ENCODE data around the gene SV2B.

The SV2B gene

DNA sequence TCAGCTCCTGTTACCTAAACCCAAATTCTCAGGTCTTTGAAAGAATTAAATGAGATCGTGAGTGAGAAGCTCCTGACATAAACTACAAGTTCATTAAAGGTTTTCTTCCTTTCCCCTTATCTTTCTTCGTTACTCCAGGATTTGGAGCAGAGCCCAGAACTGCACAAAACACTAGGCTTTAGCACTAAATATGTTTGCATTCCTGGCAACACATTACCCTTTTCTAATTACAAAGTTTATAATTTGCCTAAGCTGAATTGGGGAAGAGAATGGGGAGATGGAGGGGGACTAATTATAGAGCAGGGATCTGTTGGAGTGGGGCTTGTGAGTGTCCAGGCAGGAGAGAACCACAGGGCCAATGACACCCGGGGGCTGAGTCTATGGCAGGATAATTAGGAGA, 109.7 kb downstream of the SV2B start:
- Histone ChIP-seq H4K20me1 (ENCODE audit: low read depth, low read length) (no peaks in the 10 kb centered on the region), H2AFZ (ENCODE audit: low read depth, low read length, severe bottlenecking) (no peak overlapping the region), H3K9me2 (replicated peaks; ENCODE audit: insufficient read depth, low read length) (no peaks in the 10 kb centered on the region), H3K4me2 (ENCODE audit: low read depth, low read length, poor library complexity, severe bottlenecking) (no peak overlapping the region), H3F3A (ENCODE audit: insufficient read depth) (no peaks in the 10 kb centered on the region), H3K79me2 (ENCODE audit: insufficient read depth, low read length) (no peaks in the 10 kb centered on the region), H3K36me3 (ENCODE audit: low read length) (no peaks in the 10 kb centered on the region), H3K27me3 (ENCODE audit: low read length) (no peaks in the 10 kb centered on the region), H3K9me3 (ENCODE audit: insufficient read depth, low read length) (no peaks in the 10 kb centered on the region), H3K9ac (ENCODE audit: low read length) (no peak overlapping the region), H3K4me3 (ENCODE audit: insufficient read depth, low read length, poor library complexity, severe bottlenecking) (no peak overlapping the region), H3K27ac (ENCODE audit: low read depth, low read length) (no peak overlapping the region)
- TF ChIP-seq, protein P1, sequence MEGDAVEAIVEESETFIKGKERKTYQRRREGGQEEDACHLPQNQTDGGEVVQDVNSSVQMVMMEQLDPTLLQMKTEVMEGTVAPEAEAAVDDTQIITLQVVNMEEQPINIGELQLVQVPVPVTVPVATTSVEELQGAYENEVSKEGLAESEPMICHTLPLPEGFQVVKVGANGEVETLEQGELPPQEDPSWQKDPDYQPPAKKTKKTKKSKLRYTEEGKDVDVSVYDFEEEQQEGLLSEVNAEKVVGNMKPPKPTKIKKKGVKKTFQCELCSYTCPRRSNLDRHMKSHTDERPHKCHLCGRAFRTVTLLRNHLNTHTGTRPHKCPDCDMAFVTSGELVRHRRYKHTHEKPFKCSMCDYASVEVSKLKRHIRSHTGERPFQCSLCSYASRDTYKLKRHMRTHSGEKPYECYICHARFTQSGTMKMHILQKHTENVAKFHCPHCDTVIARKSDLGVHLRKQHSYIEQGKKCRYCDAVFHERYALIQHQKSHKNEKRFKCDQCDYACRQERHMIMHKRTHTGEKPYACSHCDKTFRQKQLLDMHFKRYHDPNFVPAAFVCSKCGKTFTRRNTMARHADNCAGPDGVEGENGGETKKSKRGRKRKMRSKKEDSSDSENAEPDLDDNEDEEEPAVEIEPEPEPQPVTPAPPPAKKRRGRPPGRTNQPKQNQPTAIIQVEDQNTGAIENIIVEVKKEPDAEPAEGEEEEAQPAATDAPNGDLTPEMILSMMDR (IDR thresholded peaks at IDR 0.05; ENCODE audit: insufficient read depth, low read length, poor library complexity, severe bottlenecking): no peak
- no peak for TF ChIP-seq EZH2phosphoT487 (conservative IDR thresholded peaks at IDR 0.05; ENCODE audit: low read length)

GRCh38 chr15:91214675-91215590, 114.9 kb downstream of the SV2B start:
- H3F3A ChIP-seq (ENCODE audit: insufficient read depth): no peaks in the 10 kb centered on the region
- H3K4me3 ChIP-seq (ENCODE audit: insufficient read depth, low read length, poor library complexity, severe bottlenecking): no peak overlapping the region
- H3K79me2 ChIP-seq (ENCODE audit: insufficient read depth, low read length): no peaks in the 10 kb centered on the region
- H4K20me1 ChIP-seq (ENCODE audit: low read depth, low read length): no peaks in the 10 kb centered on the region
- H3K36me3 ChIP-seq (ENCODE audit: low read length): no peaks in the 10 kb centered on the region
- no peak overlapping the region for H2AFZ ChIP-seq (ENCODE audit: low read depth, low read length, severe bottlenecking)
- H3K4me2 ChIP-seq (ENCODE audit: low read depth, low read length, poor library complexity, severe bottlenecking): no peak overlapping the region
- no peaks in the 10 kb centered on the region for H3K27me3 ChIP-seq (ENCODE audit: low read length)
- no peaks in the 10 kb centered on the region for H3K9me3 ChIP-seq (ENCODE audit: insufficient read depth, low read length)
- TF ChIP-seq, protein P1 (IDR thresholded peaks at IDR 0.05; ENCODE audit: insufficient read depth, low read length, poor library complexity, severe bottlenecking): no peak
- TF ChIP-seq EZH2phosphoT487 (conservative IDR thresholded peaks at IDR 0.05; ENCODE audit: low read length): no peak
- no peaks in the 10 kb centered on the region for H3K9me2 ChIP-seq (replicated peaks; ENCODE audit: insufficient read depth, low read length)
- H3K27ac ChIP-seq (ENCODE audit: low read depth, low read length): no peak overlapping the region
- no peak overlapping the region for H3K9ac ChIP-seq (ENCODE audit: low read length)

DNA sequence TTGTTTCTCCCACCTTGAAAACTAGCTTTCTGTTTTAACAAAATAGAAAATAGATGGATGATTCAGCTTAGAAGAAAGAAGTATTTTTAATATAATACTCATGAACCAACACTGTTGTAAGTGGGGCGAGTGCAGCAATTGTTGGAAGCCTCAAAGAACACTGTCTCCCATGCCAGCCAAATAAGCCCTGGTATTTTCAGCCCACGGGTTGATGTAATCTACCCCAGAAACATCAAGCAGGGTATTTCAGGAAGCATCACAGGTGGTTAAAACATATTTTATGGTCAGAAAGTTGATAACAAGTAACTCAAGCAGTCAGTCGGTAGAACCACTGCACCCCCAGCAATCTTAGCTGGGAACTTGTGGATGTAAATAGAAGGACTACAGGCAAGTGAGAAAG, 115.9 kb downstream of the SV2B start:
- H4K20me1 ChIP-seq (ENCODE audit: low read depth, low read length): no peaks in the 10 kb centered on the region
- TF ChIP-seq EZH2phosphoT487 (conservative IDR thresholded peaks at IDR 0.05; ENCODE audit: low read length): no peak
- TF ChIP-seq, protein P1 (IDR thresholded peaks at IDR 0.05; ENCODE audit: insufficient read depth, low read length, poor library complexity, severe bottlenecking): no peak
- H3K9me2 ChIP-seq (replicated peaks; ENCODE audit: insufficient read depth, low read length): no peaks in the 10 kb centered on the region
- no peak overlapping the region for H3K27ac ChIP-seq (ENCODE audit: low read depth, low read length)
- no peaks in the 10 kb centered on the region for H3K36me3 ChIP-seq (ENCODE audit: low read length)
- H3F3A ChIP-seq (ENCODE audit: insufficient read depth): no peaks in the 10 kb centered on the region
- H2AFZ ChIP-seq (ENCODE audit: low read depth, low read length, severe bottlenecking): no peak overlapping the region
- H3K4me3 ChIP-seq (ENCODE audit: insufficient read depth, low read length, poor library complexity, severe bottlenecking): no peak overlapping the region
- no peaks in the 10 kb centered on the region for H3K27me3 ChIP-seq (ENCODE audit: low read length)
- no peaks in the 10 kb centered on the region for H3K9me3 ChIP-seq (ENCODE audit: insufficient read depth, low read length)
- no peak overlapping the region for H3K4me2 ChIP-seq (ENCODE audit: low read depth, low read length, poor library complexity, severe bottlenecking)
- no peaks in the 10 kb centered on the region for H3K79me2 ChIP-seq (ENCODE audit: insufficient read depth, low read length)
- no peak overlapping the region for H3K9ac ChIP-seq (ENCODE audit: low read length)

Data from SU-DHL-6 (cell line).